ENCODE measurements around the gene FST.

FST gene

GRCh38 chr5:53454719-53455000 lies 25.8 kb upstream of the FST start:
- no peak for TF ChIP-seq CTCF (IDR thresholded peaks at IDR 0.05; ENCODE audit: low read depth, low read length, missing control alignments)
- DNase-seq (ENCODE audit: low read depth): no peak
- no peak overlapping the region for H3K4me3 ChIP-seq (ENCODE audit: low read depth, low read length)

GRCh38 chr5:53456366-53456765 lies 24.1 kb upstream of the FST start:
- TF ChIP-seq CTCF (IDR thresholded peaks at IDR 0.05; ENCODE audit: low read depth, low read length, missing control alignments): no peak
- H3K4me3 ChIP-seq (ENCODE audit: low read depth, low read length): no peak overlapping the region
- no peak for DNase-seq (ENCODE audit: low read depth)

- H3K4me3 ChIP-seq (ENCODE audit: low read depth, low read length): no peak overlapping the region
- no peak for TF ChIP-seq CTCF (IDR thresholded peaks at IDR 0.05; ENCODE audit: low read depth, low read length, missing control alignments)
- DNase-seq (ENCODE audit: low read depth): no peak
Measured at GRCh38 chr5:53463909-53464621, 16.4 kb upstream of the FST start.

GRCh38 chr5:53464722-53465121 lies 15.7 kb upstream of the FST start:
- no peak for DNase-seq (ENCODE audit: low read depth)
- no peak for TF ChIP-seq CTCF (IDR thresholded peaks at IDR 0.05; ENCODE audit: low read depth, low read length, missing control alignments)
- H3K4me3 ChIP-seq (ENCODE audit: low read depth, low read length): no peak overlapping the region

GRCh38 chr5:53469946-53470687 lies 10.3 kb upstream of the FST start:
- DNase-seq (ENCODE audit: low read depth): no peak
- H3K4me3 ChIP-seq (ENCODE audit: low read depth, low read length): no peak overlapping the region
- no peak for TF ChIP-seq CTCF (IDR thresholded peaks at IDR 0.05; ENCODE audit: low read depth, low read length, missing control alignments)

- no peak for DNase-seq (ENCODE audit: low read depth)
- no peak overlapping the region for H3K4me3 ChIP-seq (ENCODE audit: low read depth, low read length)
- no peak for TF ChIP-seq CTCF (IDR thresholded peaks at IDR 0.05; ENCODE audit: low read depth, low read length, missing control alignments)
Measured at GRCh38 chr5:53472279-53472678, 8.2 kb upstream of the FST start.
